Prostate gland (tissue), 2 donors: ENCODE measurements around the gene MCOLN1. TPM values are rescaled to one million over a fixed set of nuclear protein-coding genes. Genes with fewer than 3 reads are reported as not detected.
A peak's percentile ranks its signal among the peaks of the same experiment; 100 is the strongest.

ENCODE experiments used
- DNase-seq: peaks from one replicate; pipeline ENCODE4 v3.0.0-alpha.2; 2019; ENCODE audit warnings: low spot score
- H3K27ac ChIP-seq, 2 donors: fragments of 200-600 bp; sonication (generic); 2 replicates each; pipeline ENCODE4 v1.5.1; 2017 to 2019
- H3K27me3 ChIP-seq: fragments of 200-600 bp; sonication (generic); replicated peaks from 2 replicates; pipeline ENCODE4 v1.5.1; 2019; ENCODE audit not compliant: insufficient read depth
- H3K36me3 ChIP-seq, 2 donors: fragments of 200-600 bp; sonication (generic); 1 replicate in 1 of 2; 2 replicates in 1 of 2; pipeline versions ENCODE4 v1.5.1 to v1.8.1; 2017 to 2019
- H3K4me1 ChIP-seq: fragments of 200-600 bp; sonication (generic); replicated peaks from 2 replicates; pipeline ENCODE4 v1.5.1; 2019
- H3K4me3 ChIP-seq, 2 donors: fragments of 200-600 bp; sonication (generic); 2 replicates each; pipeline ENCODE4 v1.5.1; 2017 to 2019
- H3K9me3 ChIP-seq: fragments of 200-600 bp; sonication (generic); 2 replicates; pipeline ENCODE4 v1.5.1; 2017
- CTCF ChIP-seq, 4 experiments: fragments of 200-600 bp in 2 of 4; fragments of 450-650 bp in 2 of 4; sonication (generic) in 2 of 4; IDR thresholded peaks; 1 replicate in 3 of 4; 2 replicates in 1 of 4; pipeline ENCODE4 v1.5.1; 2016 to 2019; ENCODE audit warnings: antibody characterized with exemption in 4 of 4, mild to moderate bottlenecking in 2 of 4, moderate library complexity in 2 of 4
- POLR2A ChIP-seq: fragments of 450-650 bp; IDR thresholded peaks from one replicate; pipeline ENCODE4 v1.6.1; 2016; ENCODE audit warnings: antibody characterized with exemption, mild to moderate bottlenecking
- POLR2AphosphoS5 ChIP-seq: sonication (generic); formaldehyde crosslinking; IDR thresholded peaks from one replicate; pipeline ENCODE4 v1.6.1; 2017; ENCODE audit warnings: antibody characterized with exemption
- WGBS: methylation state at CpG from one replicate; pipeline ENCODE4 v1.1.5; 2018; 5-methylcytosine and 5-hydroxymethylcytosine counted together
- intact Hi-C: fragments of 100-400 bp; cut with DNase I; formaldehyde crosslinking; loops from one replicate; pipeline ENCODE4 v1.14.2; 2022
- total RNA-seq, 2 donors: library from RNA; depleted of rRNA; stranded (reverse); fragments of >200 nt; gene quantifications; one replicate each; pipeline ENCODE4 v1.1.0, GENCODE V29; 2016

The MCOLN1 gene
- total RNA-seq, 2 donors from 2014 or later: 13.4 to 24.8 TPM

- Histone ChIP-seq H3K27ac (no peak overlapping the region), H3K27me3 (no peaks in the 10 kb centered on the region), H3K4me1 (no peaks in the 10 kb centered on the region), H3K36me3 (no peaks in the 10 kb centered on the region), H3K4me3 (no peak overlapping the region), H3K9me3 (no peaks in the 10 kb centered on the region)
- 38% methylated on average over 36 of the region's 37 CpGs for WGBS
- TF ChIP-seq CTCF (IDR thresholded peaks at IDR 0.05) (no peak), POLR2A (no peak), POLR2AphosphoS5 (no peak)
- intact Hi-C loops: no loop called here
- DNase-seq: no peak
Observed at GRCh38 chr19:7482584-7483439, 39.6 kb upstream of the MCOLN1 start.

- no peak overlapping the region for H3K4me3 ChIP-seq
- no peaks in the 10 kb centered on the region for H3K9me3 ChIP-seq
- TF ChIP-seq POLR2AphosphoS5 (no peak), CTCF (IDR thresholded peaks at IDR 0.05) (no peak), POLR2A (no peak)
- no peak for DNase-seq
- intact Hi-C loops: no loop called here
- no peaks in the 10 kb centered on the region for H3K27me3 ChIP-seq
- no peak overlapping the region for H3K27ac ChIP-seq
- no peaks in the 10 kb centered on the region for H3K36me3 ChIP-seq
- no peaks in the 10 kb centered on the region for H3K4me1 ChIP-seq
- 66% methylated on average over 17 of the region's 17 CpGs for WGBS
Observed at GRCh38 chr19:7483720-7484201, 38.7 kb upstream of the MCOLN1 start.

GRCh38 chr19:7486923-7487322, 35.5 kb upstream of the MCOLN1 start:
- intact Hi-C loops: loop anchor here (5.0 kb wide), 1 partner anchor 45 kb away; no protein-coding TSS in a partner anchor

GRCh38 chr19:7488736-7489353, 33.6 kb upstream of the MCOLN1 start, which contains the start of gene PEX11G:
PEX11G (minus strand) TSS chr19:7489035; CDS start chr19:7489010, 25 bp downstream.
- peak; percentile 83 for DNase-seq
- no peaks in the 10 kb centered on the region for H3K4me1 ChIP-seq
- peak within 1 kb of the TSS; percentile 42 to 59 for H3K4me3 ChIP-seq
- peak in 2 of 4 experiments; percentile 6 to 30 for TF ChIP-seq CTCF (IDR thresholded peaks at IDR 0.05)
- peak; percentile 82 for TF ChIP-seq POLR2A
- peak; percentile 62 for TF ChIP-seq POLR2AphosphoS5
- H3K9me3 ChIP-seq: no peaks in the 10 kb centered on the region
- H3K27me3 ChIP-seq: no peaks in the 10 kb centered on the region
- no peaks in the 10 kb centered on the region for H3K36me3 ChIP-seq
- intact Hi-C loops: loop anchor here (2.0 to 5.0 kb wide), 2 partner anchors 26 to 43 kb away; no protein-coding TSS in a partner anchor
- peak within 1 kb of the TSS; percentile 84 for H3K27ac ChIP-seq
- WGBS: under 1% methylated on average over 36 of the region's 49 CpGs

More at GRCh38 chr19:7486923-7487322, 35.5 kb upstream of the MCOLN1 start:
- Histone ChIP-seq H3K4me3 (no peak overlapping the region), H3K36me3 (no peaks in the 10 kb centered on the region), H3K4me1 (no peaks in the 10 kb centered on the region), H3K9me3 (no peaks in the 10 kb centered on the region), H3K27me3 (no peaks in the 10 kb centered on the region), H3K27ac (no peak overlapping the region)
- no peak for TF ChIP-seq POLR2A
- TF ChIP-seq CTCF (IDR thresholded peaks at IDR 0.05): no peak
- no peak for TF ChIP-seq POLR2AphosphoS5
- 87% methylated on average over 2 of the region's 2 CpGs for WGBS
- no peak for DNase-seq
